Activated T-helper 17 cell treated with anti-CD3 and anti-CD28 coated beads, Interleukin-2, amount 50 U/mL, for 72 hours (primary cell): ENCODE measurements around the gene BAIAP2L2. TPM values are rescaled to one million over a fixed set of nuclear protein-coding genes. Genes with fewer than 3 reads are reported as not detected.

ENCODE experiments used
- ATAC-seq: fragments of 150-1000 bp; cut with Tn5 transposase; replicated peaks from 2 replicates; pipeline ENCODE4 v1.10.0; 2021; ENCODE audit warnings: mild to moderate bottlenecking, moderate library complexity
- H3K27ac Mint-ChIP-seq: one replicate; pipeline ENCODE4 v1.8.0; 2022; ENCODE audit warnings: mixed read lengths
- H3K27me3 Mint-ChIP-seq: one replicate; pipeline ENCODE4 v1.8.0; 2022; ENCODE audit warnings: mixed read lengths
- H3K36me3 Mint-ChIP-seq: one replicate; pipeline ENCODE4 v1.8.0; 2022; ENCODE audit warnings: low read depth, mild to moderate bottlenecking, mixed read lengths
- H3K4me1 Mint-ChIP-seq: one replicate; pipeline ENCODE4 v1.8.0; 2022; ENCODE audit warnings: mixed read lengths
- H3K4me3 Mint-ChIP-seq: one replicate; pipeline ENCODE4 v1.8.0; 2022; ENCODE audit warnings: mild to moderate bottlenecking, mixed read lengths
- H3K9me3 Mint-ChIP-seq: one replicate; pipeline ENCODE4 v1.8.0; 2022; ENCODE audit warnings: mixed read lengths
- total RNA-seq, 2 donors: library from RNA; stranded (reverse); gene quantifications; one replicate each; pipeline ENCODE4 v1.2.3, GENCODE V29; 2022

The BAIAP2L2 gene
- total RNA-seq, 2 donors from 2014 or later: 0.84 to 2.1 TPM

DNA sequence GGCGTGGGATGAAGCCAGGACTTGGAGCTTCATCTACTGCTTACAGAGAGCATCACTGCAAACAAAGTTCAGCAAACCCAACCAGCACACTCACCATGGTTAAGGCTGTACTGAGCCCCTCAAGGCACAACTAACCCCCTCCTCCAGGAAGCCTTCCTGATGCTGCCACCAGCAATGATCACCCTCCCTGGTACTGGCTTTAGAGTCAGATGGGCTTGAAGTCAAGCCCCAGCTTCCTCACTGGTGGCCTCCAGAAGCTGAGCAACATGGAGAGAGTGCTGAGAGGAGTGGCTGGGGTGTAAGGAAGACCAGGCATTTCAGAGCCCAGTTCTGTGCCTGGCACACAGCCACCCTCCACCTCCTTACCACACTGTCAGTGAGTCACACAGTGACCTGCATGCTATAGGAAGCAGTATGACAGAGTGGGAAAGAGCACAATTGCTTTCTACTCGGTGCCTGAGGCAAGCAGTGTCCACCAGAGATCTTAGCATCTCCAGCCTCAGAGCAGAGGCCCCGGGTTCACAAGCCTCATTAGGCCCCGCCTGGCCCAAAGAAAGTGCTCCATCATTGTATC is 24.7 kb upstream of the BAIAP2L2 start:
- no peak overlapping the region for H3K4me3 Mint-ChIP-seq
- H3K27me3 Mint-ChIP-seq: no peaks in the 10 kb centered on the region
- H3K4me1 Mint-ChIP-seq: no peaks in the 10 kb centered on the region
- H3K9me3 Mint-ChIP-seq: no peaks in the 10 kb centered on the region
- peak overlapping the region; percentile 63 for H3K27ac Mint-ChIP-seq
- ATAC-seq: peak; percentile 89
- peaks cover 57% of the 10 kb centered on the region for H3K36me3 Mint-ChIP-seq

GRCh38 chr22:38133331-38133730 is 22.8 kb upstream of the BAIAP2L2 start:
- H3K36me3 Mint-ChIP-seq: peaks cover 38% of the 10 kb centered on the region
- no peak overlapping the region for H3K27ac Mint-ChIP-seq
- no peaks in the 10 kb centered on the region for H3K9me3 Mint-ChIP-seq
- no peak for ATAC-seq
- no peaks in the 10 kb centered on the region for H3K4me1 Mint-ChIP-seq
- no peaks in the 10 kb centered on the region for H3K27me3 Mint-ChIP-seq
- no peak overlapping the region for H3K4me3 Mint-ChIP-seq

- Mint-ChIP-seq H3K4me1 (no peaks in the 10 kb centered on the region), H3K36me3 (peaks cover 33% of the 10 kb centered on the region), H3K9me3 (no peaks in the 10 kb centered on the region), H3K4me3 (no peak overlapping the region), H3K27ac (no peak overlapping the region), H3K27me3 (no peaks in the 10 kb centered on the region)
- ATAC-seq: no peak
Observed at GRCh38 chr22:38132794-38133193, 22.3 kb upstream of the BAIAP2L2 start.

- H3K4me3 Mint-ChIP-seq: no peak overlapping the region
- no peaks in the 10 kb centered on the region for H3K27me3 Mint-ChIP-seq
- ATAC-seq: no peak
- no peaks in the 10 kb centered on the region for H3K9me3 Mint-ChIP-seq
- no peaks in the 10 kb centered on the region for H3K4me1 Mint-ChIP-seq
- H3K27ac Mint-ChIP-seq: no peak overlapping the region
- peaks cover 31% of the 10 kb centered on the region for H3K36me3 Mint-ChIP-seq
Observed at GRCh38 chr22:38132136-38132535, 21.7 kb upstream of the BAIAP2L2 start.

GRCh38 chr22:38131399-38131798 is 20.9 kb upstream of the BAIAP2L2 start:
- Mint-ChIP-seq H3K27me3 (no peaks in the 10 kb centered on the region), H3K27ac (no peak overlapping the region), H3K9me3 (no peaks in the 10 kb centered on the region), H3K4me3 (no peak overlapping the region), H3K36me3 (peaks cover 36% of the 10 kb centered on the region), H3K4me1 (no peaks in the 10 kb centered on the region)
- ATAC-seq: no peak

- H3K4me3 Mint-ChIP-seq: no peak overlapping the region
- peaks cover 21% of the 10 kb centered on the region for H3K36me3 Mint-ChIP-seq
- no peaks in the 10 kb centered on the region for H3K4me1 Mint-ChIP-seq
- H3K27ac Mint-ChIP-seq: no peak overlapping the region
- no peak for ATAC-seq
- no peaks in the 10 kb centered on the region for H3K27me3 Mint-ChIP-seq
- H3K9me3 Mint-ChIP-seq: no peaks in the 10 kb centered on the region
Observed at GRCh38 chr22:38129856-38130255, 19.4 kb upstream of the BAIAP2L2 start.

GRCh38 chr22:38129021-38129420 is 18.5 kb upstream of the BAIAP2L2 start:
- Mint-ChIP-seq H3K4me3 (no peak overlapping the region), H3K27me3 (no peaks in the 10 kb centered on the region), H3K36me3 (peaks cover 16% of the 10 kb centered on the region), H3K4me1 (peaks cover 3% of the 10 kb centered on the region), H3K27ac (no peak overlapping the region), H3K9me3 (no peaks in the 10 kb centered on the region)
- no peak for ATAC-seq

DNA sequence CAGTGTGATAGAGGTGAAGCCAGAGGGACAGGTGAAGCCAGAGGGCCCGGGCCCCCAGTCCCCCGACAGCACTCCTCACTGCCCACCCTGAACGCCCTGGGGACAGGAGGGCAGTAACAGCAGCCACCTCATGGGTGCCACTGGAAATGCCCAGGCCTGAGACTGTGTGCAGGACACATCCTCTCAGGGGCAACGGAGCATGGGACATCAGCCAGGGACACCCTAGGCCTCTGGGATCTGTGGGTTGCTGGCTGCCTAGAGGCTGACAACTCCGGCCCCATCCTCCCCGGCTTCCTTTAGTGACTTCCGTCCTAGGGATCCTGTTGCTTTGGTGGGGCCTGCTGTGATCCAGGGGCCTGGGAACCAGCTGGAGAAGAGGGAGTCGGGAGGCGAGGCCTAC is 17.4 kb upstream of the BAIAP2L2 start:
- no peak overlapping the region for H3K4me3 Mint-ChIP-seq
- no peaks in the 10 kb centered on the region for H3K9me3 Mint-ChIP-seq

GRCh38 chr22:38126928-38127668 is 16.6 kb upstream of the BAIAP2L2 start:
- Mint-ChIP-seq H3K27ac (no peak overlapping the region), H3K4me1 (peaks cover 3% of the 10 kb centered on the region), H3K27me3 (no peaks in the 10 kb centered on the region)

More for the DNA sequence above, 17.4 kb upstream of the BAIAP2L2 start:
- no peak for ATAC-seq
- Mint-ChIP-seq H3K36me3 (peaks cover 16% of the 10 kb centered on the region), H3K4me1 (peaks cover 3% of the 10 kb centered on the region), H3K27ac (no peak overlapping the region), H3K27me3 (no peaks in the 10 kb centered on the region)

GRCh38 chr22:38125751-38126201 is 15.3 kb upstream of the BAIAP2L2 start:
- Mint-ChIP-seq H3K4me1 (peaks cover 3% of the 10 kb centered on the region), H3K4me3 (no peak overlapping the region), H3K27me3 (no peaks in the 10 kb centered on the region), H3K9me3 (no peaks in the 10 kb centered on the region), H3K27ac (no peak overlapping the region), H3K36me3 (peaks cover 8% of the 10 kb centered on the region)
- no peak for ATAC-seq

More at GRCh38 chr22:38126928-38127668, 16.6 kb upstream of the BAIAP2L2 start:
- Mint-ChIP-seq H3K9me3 (no peaks in the 10 kb centered on the region), H3K4me3 (no peak overlapping the region), H3K36me3 (peaks cover 11% of the 10 kb centered on the region)
- no peak for ATAC-seq

- no peak overlapping the region for H3K27ac Mint-ChIP-seq
- no peak overlapping the region for H3K4me3 Mint-ChIP-seq
- H3K36me3 Mint-ChIP-seq: peaks cover 8% of the 10 kb centered on the region
- no peaks in the 10 kb centered on the region for H3K9me3 Mint-ChIP-seq
- H3K4me1 Mint-ChIP-seq: peaks cover 3% of the 10 kb centered on the region
- no peak for ATAC-seq
- H3K27me3 Mint-ChIP-seq: no peaks in the 10 kb centered on the region
Observed at GRCh38 chr22:38125038-38125610, 14.6 kb upstream of the BAIAP2L2 start.

DNA sequence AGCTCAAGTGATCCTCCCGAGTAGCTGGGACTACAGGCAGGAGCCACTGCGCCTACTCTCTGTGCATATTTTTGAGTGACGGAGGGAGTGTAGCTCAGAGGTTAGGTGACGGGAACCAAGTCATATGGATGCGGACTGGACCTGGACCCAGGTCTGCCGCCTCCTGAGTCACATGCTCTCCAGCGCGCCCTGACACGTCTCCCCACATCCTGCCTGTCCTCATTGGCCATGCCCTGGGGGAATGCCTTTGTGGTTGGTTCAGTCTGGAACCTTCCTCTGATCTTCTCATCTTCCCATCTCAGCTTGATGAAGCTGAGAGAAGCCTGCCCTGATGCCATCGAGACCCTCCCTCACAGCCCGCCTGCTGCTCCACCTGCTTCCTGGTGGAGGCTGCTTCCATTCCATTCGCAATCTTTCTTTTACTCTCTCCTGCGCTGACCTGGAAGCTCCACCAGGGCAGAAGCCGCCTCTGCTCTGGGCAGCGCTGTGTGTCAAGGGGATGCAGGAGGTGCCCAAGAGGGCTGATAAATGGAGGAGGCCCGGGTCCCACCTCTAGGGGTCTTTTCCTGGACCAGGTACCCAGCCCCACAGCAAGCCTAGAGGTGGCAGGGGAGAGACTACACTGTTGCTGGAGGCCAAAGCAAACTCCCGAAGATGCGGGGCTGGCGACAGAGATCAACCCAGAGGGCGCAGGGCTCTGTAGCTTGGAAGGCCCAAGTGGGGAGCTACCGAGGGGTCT is 13.9 kb upstream of the BAIAP2L2 start:
- no peak overlapping the region for H3K4me3 Mint-ChIP-seq
- no peaks in the 10 kb centered on the region for H3K27me3 Mint-ChIP-seq
- ATAC-seq: peak; percentile 44
- H3K4me1 Mint-ChIP-seq: peaks cover 3% of the 10 kb centered on the region
- H3K27ac Mint-ChIP-seq: no peak overlapping the region
- H3K9me3 Mint-ChIP-seq: no peaks in the 10 kb centered on the region
- peaks cover 8% of the 10 kb centered on the region for H3K36me3 Mint-ChIP-seq

DNA sequence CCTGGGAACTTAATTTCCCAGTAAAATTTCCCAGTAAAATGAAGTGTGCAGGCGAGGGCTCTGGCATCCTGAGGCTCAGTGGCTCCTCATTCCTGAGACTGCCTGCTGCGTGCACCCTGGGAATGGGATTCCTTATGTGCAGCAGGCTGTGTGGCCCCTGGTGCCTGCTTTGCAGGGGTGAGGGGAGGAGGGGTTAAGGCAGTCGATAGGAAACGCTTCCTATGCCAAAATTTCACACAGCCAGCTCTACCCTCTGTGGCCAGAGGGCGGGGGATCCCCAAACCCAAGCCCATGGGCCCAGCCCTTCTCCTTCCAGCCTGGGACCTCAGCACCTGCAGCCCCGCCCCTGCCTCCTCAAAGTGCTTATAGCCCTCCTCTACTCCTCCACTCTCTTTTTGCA is 12.1 kb upstream of the BAIAP2L2 start:
- ATAC-seq: no peak
- Mint-ChIP-seq H3K36me3 (peaks cover 8% of the 10 kb centered on the region), H3K4me1 (peaks cover 3% of the 10 kb centered on the region), H3K4me3 (no peak overlapping the region), H3K9me3 (no peaks in the 10 kb centered on the region), H3K27ac (no peak overlapping the region), H3K27me3 (no peaks in the 10 kb centered on the region)

GRCh38 chr22:38120359-38121110 is 10.1 kb upstream of the BAIAP2L2 start:
- no peaks in the 10 kb centered on the region for H3K27me3 Mint-ChIP-seq
- H3K4me1 Mint-ChIP-seq: peaks cover 3% of the 10 kb centered on the region
- H3K9me3 Mint-ChIP-seq: no peaks in the 10 kb centered on the region
- ATAC-seq: no peak
- H3K27ac Mint-ChIP-seq: no peak overlapping the region
- no peak overlapping the region for H3K4me3 Mint-ChIP-seq
- no peaks in the 10 kb centered on the region for H3K36me3 Mint-ChIP-seq
